ENCODE measurements around the gene PDHA2.

PDHA2 gene

DNA sequence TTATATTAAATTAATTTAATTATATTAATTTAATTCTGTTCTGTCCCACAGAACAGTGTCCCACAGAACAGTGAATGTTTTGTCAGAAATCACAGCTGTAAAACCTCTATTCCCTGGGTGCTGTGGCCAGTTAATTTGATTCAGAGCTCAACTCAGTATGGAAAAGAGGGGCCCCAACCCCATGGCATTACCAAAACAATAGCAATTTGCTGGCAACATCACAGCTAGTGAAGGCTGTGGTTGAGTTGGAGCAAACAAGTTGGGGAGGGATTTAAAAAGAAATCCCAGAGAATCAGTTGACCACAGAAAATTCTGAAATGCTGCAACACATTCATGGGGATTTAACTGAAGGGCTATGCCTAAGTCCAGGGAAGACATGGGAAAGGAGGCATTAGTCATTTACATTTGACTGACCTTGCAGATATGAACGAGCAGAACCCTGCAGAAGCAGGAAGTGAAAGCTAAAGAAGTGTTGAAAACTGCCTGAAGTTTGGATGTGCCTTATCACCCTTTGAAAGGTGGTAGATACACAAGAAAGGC is 30.1 kb downstream of the PDHA2 start:
- no peak for TF ChIP-seq CTCF (IDR thresholded peaks at IDR 0.05; ENCODE audit: extremely low read depth, missing control alignments)
- DNase-seq (ENCODE audit: low spot score), result no peak

DNA sequence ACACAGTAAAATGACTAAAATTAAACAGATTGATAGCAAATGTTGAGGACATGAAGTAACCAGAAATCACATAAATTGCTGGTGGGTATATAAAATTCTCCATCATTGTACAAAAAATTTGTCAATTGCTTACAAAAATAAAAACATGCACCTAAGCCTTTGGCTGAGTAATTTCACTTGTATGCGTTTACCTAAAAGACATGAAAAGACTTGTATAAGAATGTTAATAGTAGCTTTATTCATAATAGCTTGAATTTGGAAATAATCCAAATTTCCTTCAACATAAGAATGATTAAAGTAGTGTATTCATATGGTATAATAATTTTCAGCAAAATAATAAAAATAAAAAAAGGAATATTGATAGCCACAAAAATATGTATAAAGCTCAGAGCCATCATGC is 37.7 kb downstream of the PDHA2 start:
- TF ChIP-seq CTCF (IDR thresholded peaks at IDR 0.05; ENCODE audit: extremely low read depth, missing control alignments), result no peak
- no peak for DNase-seq (ENCODE audit: low spot score)

GRCh38 chr4:95887551-95887950 is 47.7 kb downstream of the PDHA2 start:
- no peak for TF ChIP-seq CTCF (IDR thresholded peaks at IDR 0.05; ENCODE audit: extremely low read depth, missing control alignments)
- no peak for DNase-seq (ENCODE audit: low spot score)

DNA sequence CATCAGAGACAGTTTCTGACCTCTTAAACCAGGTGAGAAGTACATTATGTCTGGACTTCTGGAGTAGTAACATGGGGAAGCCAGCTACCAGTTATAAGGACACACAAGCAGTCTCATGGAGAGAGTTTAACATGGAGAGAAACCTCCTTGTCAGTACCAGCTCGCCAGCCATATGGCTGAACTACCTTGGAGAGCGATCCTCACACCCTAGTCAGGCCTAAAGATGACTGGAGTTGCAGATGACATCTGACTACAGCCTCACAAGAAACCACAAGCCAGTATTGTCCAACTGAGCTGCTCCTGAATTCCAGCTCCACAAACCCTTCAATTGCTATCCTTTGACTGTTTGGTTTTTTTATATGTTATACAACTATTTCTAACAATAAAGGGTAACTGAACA is 49.8 kb downstream of the PDHA2 start:
- no peak for DNase-seq (ENCODE audit: low spot score)
- TF ChIP-seq CTCF (IDR thresholded peaks at IDR 0.05; ENCODE audit: extremely low read depth, missing control alignments), result no peak
